Suprapubic skin (tissue), 4 donors: ENCODE data around the gene KREMEN2. TPM values are rescaled to one million over a fixed set of nuclear protein-coding genes. Genes with fewer than 3 reads are reported as not detected.

Source experiments
- DNase-seq, 2 donors: peaks; one replicate each; pipeline ENCODE4 v3.0.0-alpha.2; 2019; ENCODE audit warnings: low spot score in 2 of 2
- H3K27ac ChIP-seq: fragments of 200-600 bp; sonication (generic); one replicate; pipeline ENCODE4 v1.5.1; 2019
- H3K27me3 ChIP-seq: fragments of 200-600 bp; sonication (generic); one replicate; pipeline ENCODE4 v1.5.1; 2019
- H3K36me3 ChIP-seq: fragments of 200-600 bp; sonication (generic); one replicate; pipeline ENCODE4 v1.5.1; 2019
- H3K4me1 ChIP-seq: fragments of 200-600 bp; sonication (generic); one replicate; pipeline ENCODE4 v1.5.1; 2019
- H3K4me3 ChIP-seq: fragments of 200-600 bp; sonication (generic); one replicate; pipeline ENCODE4 v1.5.1; 2019; ENCODE audit warnings: mild to moderate bottlenecking
- H3K9me3 ChIP-seq: fragments of 200-600 bp; sonication (generic); one replicate; pipeline ENCODE4 v1.5.1; 2019
- EP300 ChIP-seq: sonication (generic); formaldehyde crosslinking; IDR thresholded peaks from one replicate; pipeline ENCODE4 v1.6.1; 2017; ENCODE audit warnings: antibody characterized with exemption
- POLR2A ChIP-seq, 2 donors: fragments of 450-650 bp; IDR thresholded peaks; one replicate each; pipeline ENCODE4 v1.6.1; 2017; ENCODE audit warnings: antibody characterized with exemption in 2 of 2, mild to moderate bottlenecking in 2 of 2, moderate library complexity in 2 of 2
- POLR2AphosphoS5 ChIP-seq, 3 donors: sonication (generic); formaldehyde crosslinking; IDR thresholded peaks; one replicate each; pipeline ENCODE4 v1.6.1; 2017; ENCODE audit warnings: antibody characterized with exemption in 3 of 3
- WGBS: methylation state at CpG from one replicate; pipeline ENCODE4 v1.1.5; 2018; 5-methylcytosine and 5-hydroxymethylcytosine counted together
- total RNA-seq, 4 donors: library from RNA; depleted of rRNA; stranded (reverse); fragments of >200 nt; gene quantifications; one replicate each; pipeline ENCODE4 v1.1.0, GENCODE V29; 2016
- TF ChIP-seq, protein P1 (sequence below), 2 donors: fragments of 200-600 bp in 1 of 2; fragments of 450-650 bp in 1 of 2; sonication (generic) in 1 of 2; IDR thresholded peaks; one replicate each; pipeline ENCODE4 v1.5.1; 2016 to 2019; ENCODE audit warnings: antibody characterized with exemption in 2 of 2, mild to moderate bottlenecking in 1 of 2, moderate library complexity in 1 of 2

The KREMEN2 gene
- total RNA-seq, 4 donors from 2014 or later, result 1.0 to 4.2 (median 3.9) TPM

DNA sequence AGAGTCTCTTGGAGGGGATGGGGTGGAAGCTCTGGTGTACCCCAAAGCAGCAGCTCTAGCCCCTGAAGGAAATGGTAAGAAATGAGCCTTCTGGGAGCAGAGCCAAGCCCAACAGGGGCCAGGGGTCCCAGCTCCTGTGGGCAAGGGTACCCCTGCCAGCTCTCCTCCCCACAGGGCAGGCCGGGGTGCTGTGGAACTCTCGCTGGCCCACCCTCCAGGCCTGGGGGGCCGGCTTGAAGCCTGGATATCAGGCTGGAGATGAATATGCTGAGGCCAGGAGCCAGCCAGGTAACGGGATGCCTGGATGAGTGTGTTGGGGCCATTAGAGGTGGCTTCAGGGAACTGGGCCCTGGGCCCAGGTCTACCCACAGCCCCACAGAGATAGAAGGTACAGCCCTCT, 36.5 kb downstream of the KREMEN2 start:
- no peak for DNase-seq
- 94% methylated on average over 4 of the region's 4 CpGs for WGBS
- Histone ChIP-seq H3K4me3 (no peak overlapping the region), H3K27me3 (peaks cover 14% of the 10 kb centered on the region), H3K9me3 (no peaks in the 10 kb centered on the region), H3K36me3 (no peaks in the 10 kb centered on the region), H3K4me1 (peaks cover 14% of the 10 kb centered on the region), H3K27ac (no peak overlapping the region)
- TF ChIP-seq POLR2AphosphoS5 (IDR thresholded peaks at IDR 0.05) (no peak), POLR2A (IDR thresholded peaks at IDR 0.05) (no peak), EP300 (no peak)
- TF ChIP-seq, protein P1, sequence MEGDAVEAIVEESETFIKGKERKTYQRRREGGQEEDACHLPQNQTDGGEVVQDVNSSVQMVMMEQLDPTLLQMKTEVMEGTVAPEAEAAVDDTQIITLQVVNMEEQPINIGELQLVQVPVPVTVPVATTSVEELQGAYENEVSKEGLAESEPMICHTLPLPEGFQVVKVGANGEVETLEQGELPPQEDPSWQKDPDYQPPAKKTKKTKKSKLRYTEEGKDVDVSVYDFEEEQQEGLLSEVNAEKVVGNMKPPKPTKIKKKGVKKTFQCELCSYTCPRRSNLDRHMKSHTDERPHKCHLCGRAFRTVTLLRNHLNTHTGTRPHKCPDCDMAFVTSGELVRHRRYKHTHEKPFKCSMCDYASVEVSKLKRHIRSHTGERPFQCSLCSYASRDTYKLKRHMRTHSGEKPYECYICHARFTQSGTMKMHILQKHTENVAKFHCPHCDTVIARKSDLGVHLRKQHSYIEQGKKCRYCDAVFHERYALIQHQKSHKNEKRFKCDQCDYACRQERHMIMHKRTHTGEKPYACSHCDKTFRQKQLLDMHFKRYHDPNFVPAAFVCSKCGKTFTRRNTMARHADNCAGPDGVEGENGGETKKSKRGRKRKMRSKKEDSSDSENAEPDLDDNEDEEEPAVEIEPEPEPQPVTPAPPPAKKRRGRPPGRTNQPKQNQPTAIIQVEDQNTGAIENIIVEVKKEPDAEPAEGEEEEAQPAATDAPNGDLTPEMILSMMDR (IDR thresholded peaks at IDR 0.05), result no peak

DNA sequence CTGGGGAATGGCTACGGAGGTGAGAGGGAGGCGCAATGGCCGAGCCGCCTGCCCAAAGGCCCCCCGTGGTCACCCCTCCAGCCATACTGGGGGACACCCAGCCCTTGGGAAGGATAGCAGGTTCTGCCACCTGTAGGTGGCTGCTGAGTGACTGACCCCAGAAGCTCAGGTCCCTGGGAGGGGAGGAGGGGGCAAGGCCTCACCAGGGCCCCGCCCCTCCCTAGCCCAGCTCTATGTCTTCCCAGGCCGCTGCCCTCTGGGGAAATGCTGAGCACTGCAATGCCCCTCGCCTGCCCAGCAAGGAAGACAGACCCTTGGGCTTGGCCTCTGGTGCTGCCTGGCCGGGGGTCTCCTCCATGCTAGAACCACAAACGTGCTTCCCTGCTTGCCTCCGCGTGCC, 37.2 kb downstream of the KREMEN2 start:
- WGBS, result 74% methylated on average over 5 of the region's 12 CpGs
- DNase-seq, result no peak

DNA sequence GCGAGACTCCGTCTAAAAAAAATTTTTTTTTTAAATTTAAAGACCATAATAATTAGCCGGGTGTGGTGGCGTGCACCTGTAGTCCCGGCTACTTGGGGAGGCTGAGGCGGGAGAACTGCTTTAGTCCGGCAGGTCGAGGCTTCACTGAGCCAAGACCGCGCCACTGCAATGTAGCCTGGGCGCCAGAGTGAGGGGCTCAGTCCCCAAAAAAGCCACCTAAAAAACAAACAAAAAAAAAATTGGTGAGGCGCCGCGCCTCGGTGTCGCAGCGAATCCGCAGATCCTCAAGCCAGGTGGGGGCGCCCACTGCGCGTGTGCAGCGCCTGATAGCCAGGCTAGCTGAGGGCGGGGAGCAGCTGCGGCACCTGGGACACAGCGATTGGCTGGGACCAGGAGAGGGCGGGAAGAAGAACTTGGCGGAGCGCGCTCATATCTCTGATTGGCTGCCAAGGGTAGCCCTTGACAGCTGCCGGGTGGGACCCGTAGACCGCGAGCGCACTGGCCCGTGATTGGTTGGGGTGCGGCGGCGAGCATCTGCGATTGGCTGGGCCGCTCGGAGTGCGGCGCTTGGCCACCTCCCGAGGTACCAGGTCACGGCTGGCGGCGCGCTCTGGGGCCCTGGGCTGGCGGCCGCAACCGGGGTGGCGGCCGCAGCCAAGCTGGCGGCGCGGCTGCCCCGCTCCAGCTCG, 39.7 kb downstream of the KREMEN2 start:
- peaks cover 44% of the 10 kb centered on the region for H3K27me3 ChIP-seq
- peak overlapping the region; percentile 42 for H3K4me3 ChIP-seq
- H3K9me3 ChIP-seq, result no peaks in the 10 kb centered on the region
- no peak for TF ChIP-seq POLR2AphosphoS5 (IDR thresholded peaks at IDR 0.05)
- TF ChIP-seq EP300, result no peak
- no peak for TF ChIP-seq POLR2A (IDR thresholded peaks at IDR 0.05)
- TF ChIP-seq, protein P1 (IDR thresholded peaks at IDR 0.05), result peak in 1 of 2 donors; percentile 43
- 17% methylated on average over 23 of the region's 58 CpGs for WGBS
- no peaks in the 10 kb centered on the region for H3K36me3 ChIP-seq
- peak; percentile 95 to 98 for DNase-seq
- H3K4me1 ChIP-seq, result peaks cover 25% of the 10 kb centered on the region
- H3K27ac ChIP-seq, result no peak overlapping the region

More for the DNA sequence above, 37.2 kb downstream of the KREMEN2 start:
- peaks cover 20% of the 10 kb centered on the region for H3K27me3 ChIP-seq
- no peak overlapping the region for H3K27ac ChIP-seq
- H3K9me3 ChIP-seq, result no peaks in the 10 kb centered on the region
- TF ChIP-seq POLR2A (IDR thresholded peaks at IDR 0.05) (no peak), POLR2AphosphoS5 (IDR thresholded peaks at IDR 0.05) (no peak), EP300 (no peak)
- TF ChIP-seq, protein P1 (IDR thresholded peaks at IDR 0.05), result no peak
- H3K36me3 ChIP-seq, result no peaks in the 10 kb centered on the region
- H3K4me3 ChIP-seq, result no peak overlapping the region
- peaks cover 10% of the 10 kb centered on the region for H3K4me1 ChIP-seq

DNA sequence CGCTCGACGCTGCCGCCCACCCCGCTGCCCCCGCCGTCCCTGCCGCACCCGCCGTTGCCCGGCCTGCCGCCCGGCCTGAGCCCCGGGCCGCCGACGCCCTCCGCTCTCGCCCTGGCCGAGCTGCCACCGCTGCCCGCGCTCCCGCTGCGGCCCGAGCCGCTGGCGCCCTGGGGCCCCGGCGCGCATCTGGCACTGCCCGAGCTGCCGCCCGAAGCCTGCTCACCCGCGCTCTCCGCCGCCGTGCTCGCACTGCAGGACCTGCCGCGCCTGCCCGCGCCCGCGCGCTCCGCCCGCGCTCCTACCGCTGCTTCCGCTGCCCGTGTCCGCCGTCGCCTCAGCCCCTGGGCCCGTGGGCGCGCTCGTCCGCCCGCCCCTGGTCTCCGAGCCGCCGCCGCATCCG, 40.2 kb downstream of the KREMEN2 start:
- peak overlapping the region; percentile 42 for H3K4me3 ChIP-seq
- H3K27me3 ChIP-seq, result peaks cover 48% of the 10 kb centered on the region
- DNase-seq, result no peak
- no peaks in the 10 kb centered on the region for H3K36me3 ChIP-seq
- WGBS, result no CpG with 5 or more reads among the region's 67 CpGs
- TF ChIP-seq POLR2AphosphoS5 (IDR thresholded peaks at IDR 0.05) (no peak), POLR2A (IDR thresholded peaks at IDR 0.05) (no peak), EP300 (no peak)
- TF ChIP-seq, protein P1 (IDR thresholded peaks at IDR 0.05), result no peak
- no peaks in the 10 kb centered on the region for H3K9me3 ChIP-seq
- H3K4me1 ChIP-seq, result peaks cover 25% of the 10 kb centered on the region
- H3K27ac ChIP-seq, result no peak overlapping the region

DNA sequence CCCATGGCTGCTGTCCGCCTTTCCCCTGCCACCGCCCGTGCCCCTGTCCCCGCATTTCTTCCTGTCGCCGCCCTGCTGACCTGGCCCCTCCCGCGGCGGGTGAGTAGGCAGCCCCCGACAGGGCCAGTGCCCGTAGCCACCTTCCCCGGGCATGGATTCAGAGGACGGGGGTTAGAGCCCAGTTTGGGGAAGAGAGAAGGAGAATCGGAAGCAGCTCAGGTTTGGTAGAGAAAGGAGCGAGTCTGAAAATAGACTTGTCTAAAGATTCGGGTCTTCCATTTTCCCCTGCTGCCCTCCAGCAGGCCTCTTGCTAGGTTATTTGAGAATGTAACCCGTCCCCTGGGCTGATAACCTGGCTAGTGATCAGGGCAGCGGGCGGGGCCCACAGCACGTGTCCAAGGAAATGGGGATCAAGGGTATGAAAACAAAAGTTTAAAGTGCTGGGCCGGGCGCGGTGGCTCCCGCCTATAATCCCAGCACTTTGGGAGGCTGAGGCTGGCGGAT, 40.8 kb downstream of the KREMEN2 start:
- DNase-seq, result no peak
- Histone ChIP-seq H3K4me3 (peak overlapping the region; percentile 42), H3K36me3 (no peaks in the 10 kb centered on the region), H3K27ac (no peak overlapping the region), H3K27me3 (peaks cover 52% of the 10 kb centered on the region), H3K9me3 (no peaks in the 10 kb centered on the region), H3K4me1 (peaks cover 25% of the 10 kb centered on the region)
- TF ChIP-seq POLR2A (IDR thresholded peaks at IDR 0.05) (no peak), EP300 (no peak), POLR2AphosphoS5 (IDR thresholded peaks at IDR 0.05) (no peak)
- TF ChIP-seq, protein P1 (IDR thresholded peaks at IDR 0.05), result no peak
- WGBS, result 4% methylated on average over 12 of the region's 25 CpGs
